ENCODE results near the gene GEMIN4.

The GEMIN4 gene

GRCh38 chr17:697682-698081 is 54.4 kb downstream of the GEMIN4 start:
- DNase-seq: no peak

GRCh38 chr17:696369-696768 is 55.7 kb downstream of the GEMIN4 start:
- no peak for DNase-seq
